Endothelial cell of umbilical vein (primary cell): ENCODE measurements around the gene ASXL2. TPM values are rescaled to one million over a fixed set of nuclear protein-coding genes. Genes with fewer than 3 reads are reported as not detected.

Source experiments
- BruUV-seq: library from RNA; stranded (reverse); fragments of 400-500 nt; replicated peaks from 2 replicates; lab custom pipeline; 2021; lab: Mats Ljungman, UMichigan
- CTCF ChIA-PET: fragments of 300-600, 350-600 bp; sonication (Branson Sonifier 250); formaldehyde crosslinking; loops from one replicate; lab custom pipeline; 2021; ENCODE audit warnings: antibody characterized with exemption, inconsistent platforms; lab: Charles Lee
- POLR2A ChIA-PET: fragments of 300-600, 350-600 bp; sonication (Branson Sonifier 250); formaldehyde crosslinking; loops from one replicate; lab custom pipeline; 2021; ENCODE audit warnings: antibody characterized with exemption, inconsistent platforms; lab: Charles Lee
- DNase-seq: peaks from one replicate; pipeline ENCODE4 v3.0.0-alpha.2; 2011; ENCODE audit warnings: low read depth, low spot score
- FAIRE-seq: peaks from 2 replicates; lab custom pipeline; 2011; peaks lifted over from hg19 to GRCh38; lab: Jason Lieb, UNC
- H2AFZ ChIP-seq: 2 replicates; pipeline ENCODE4 v1.6.0; 2012; ENCODE audit warnings: low read depth, low read length, control low read depth, inconsistent platforms
- H3K27ac ChIP-seq: 2 replicates; pipeline ENCODE4 v1.5.1; 2011; ENCODE audit warnings: low read depth, mild to moderate bottlenecking, control low read depth, low read length, moderate library complexity; ENCODE audit not compliant: insufficient read depth
- H3K27me3 ChIP-seq, 2 experiments: 2 replicates each; pipeline versions ENCODE4 v1.6.0 to v1.6.1; 2011; ENCODE audit warnings: low read length in 2 of 2, mixed read lengths in 1 of 2; ENCODE audit not compliant: control insufficient read depth in 2 of 2, insufficient read depth in 2 of 2
- H3K36me3 ChIP-seq, 2 experiments: 2 replicates in 1 of 2; 3 replicates in 1 of 2; pipeline ENCODE4 v1.5.1; 2011; ENCODE audit warnings: low read length in 2 of 2, mild to moderate bottlenecking in 1 of 2, moderate library complexity in 1 of 2; ENCODE audit not compliant: control insufficient read depth in 2 of 2, insufficient read depth in 2 of 2; ENCODE audit errors: extremely low read depth in 1 of 2
- H3K4me1 ChIP-seq: 3 replicates; pipeline ENCODE4 v1.5.1; 2011; ENCODE audit warnings: mild to moderate bottlenecking, low read length; ENCODE audit not compliant: control insufficient read depth, insufficient read depth; ENCODE audit errors: extremely low read depth
- H3K4me2 ChIP-seq: 2 replicates; pipeline ENCODE4 v1.6.1; 2011; ENCODE audit warnings: low read length, control low read depth, mixed read lengths; ENCODE audit not compliant: insufficient read depth
- H3K4me3 ChIP-seq, 3 experiments: fragments of 200-600 bp in 1 of 3; sonication (generic), shearing (Covaris generic) in 1 of 3; replicated peaks in 1 of 3; 2 replicates each; pipeline ENCODE4 v1.5.1; 2011 to 2016; ENCODE audit warnings: control low read depth in 3 of 3, low read length in 3 of 3, mild to moderate bottlenecking in 2 of 3, inconsistent platforms in 1 of 3, low read depth in 1 of 3, moderate library complexity in 1 of 3; ENCODE audit not compliant: insufficient read depth in 1 of 3
- H3K79me2 ChIP-seq: 2 replicates; pipeline ENCODE4 v1.6.0; 2012; ENCODE audit warnings: low read length, inconsistent platforms; ENCODE audit not compliant: control insufficient read depth, insufficient read depth
- H3K9ac ChIP-seq: replicated peaks from 2 replicates; pipeline ENCODE3; 2011; ENCODE audit warnings: low read length, control low read depth; ENCODE audit not compliant: insufficient read depth; ENCODE audit errors: extremely low read depth
- H3K9me1 ChIP-seq: replicated peaks from 3 replicates; pipeline ENCODE4 v1.6.0; 2011; ENCODE audit warnings: mild to moderate bottlenecking, low read length; ENCODE audit not compliant: control insufficient read depth, insufficient read depth; ENCODE audit errors: extremely low read depth
- H3K9me3 ChIP-seq: replicated peaks from 2 replicates; pipeline ENCODE4 v1.5.1; 2012; ENCODE audit warnings: low read length, inconsistent platforms; ENCODE audit not compliant: control insufficient read depth, insufficient read depth
- H4K20me1 ChIP-seq: replicated peaks from 2 replicates; pipeline ENCODE3; 2011; ENCODE audit warnings: mild to moderate bottlenecking, low read length; ENCODE audit not compliant: control insufficient read depth, insufficient read depth; ENCODE audit errors: extremely low read depth
- EZH2 ChIP-seq: IDR thresholded peaks from 2 replicates; pipeline ENCODE4 v1.6.1; 2012; ENCODE audit warnings: borderline replicate concordance, low read depth, mild to moderate bottlenecking, moderate library complexity, low read length, inconsistent platforms; ENCODE audit not compliant: severe bottlenecking
- FOS ChIP-seq: IDR thresholded peaks from 2 replicates; pipeline ENCODE4 v1.6.1; 2011; ENCODE audit warnings: mild to moderate bottlenecking, low read length, moderate library complexity, borderline replicate concordance; ENCODE audit not compliant: insufficient read depth
- GATA2 ChIP-seq: IDR thresholded peaks from 2 replicates; pipeline ENCODE4 v1.7.0; 2011; ENCODE audit warnings: low read depth, mild to moderate bottlenecking, moderate library complexity, mixed read lengths, low read length; ENCODE audit not compliant: insufficient read length, insufficient read depth
- JUN ChIP-seq: IDR thresholded peaks from 2 replicates; pipeline ENCODE4 v1.6.1; 2011; ENCODE audit warnings: borderline replicate concordance, low read depth; ENCODE audit not compliant: insufficient read length, insufficient read depth
- MYC ChIP-seq: IDR thresholded peaks from one replicate; pipeline ENCODE4 v1.6.1; 2011; ENCODE audit warnings: mild to moderate bottlenecking, low read depth, low read length
- POLR2A ChIP-seq: IDR thresholded peaks from 2 replicates; pipeline ENCODE4 v1.6.1; 2012; ENCODE audit warnings: low read depth, mild to moderate bottlenecking, control low read depth, low read length
- POLR2AphosphoS5 ChIP-seq: IDR thresholded peaks from 2 replicates; pipeline ENCODE4 v1.6.1; 2012; ENCODE audit warnings: low read depth, mild to moderate bottlenecking, control low read depth, low read length, moderate library complexity; ENCODE audit not compliant: insufficient read depth
- dilution Hi-C: fragments of 300-500 bp; cut with MboI; formaldehyde crosslinking; loops from one replicate; pipeline ENCODE4 v1.15.0; 2019; ENCODE audit warnings: low sequenced_read_pairs; ENCODE audit not compliant: extremely low pct_ligation_motif_present
- intact Hi-C: fragments of 100-400 bp; cut with micrococcal nuclease; formaldehyde crosslinking; loops from one replicate; pipeline ENCODE4 v1.10.0; 2022
- polyA plus RNA-seq, 4 experiments: library from polyadenylated mRNA; depleted of rRNA in 3 of 4; stranded (reverse) in 3 of 4; unstranded in 1 of 4; fragments of >200 nt; gene quantifications; 2 replicates each; pipeline versions ENCODE4 v1.2.1 to v1.2.3, GENCODE V29; 2011 to 2012; ENCODE audit warnings: missing spikeins in 1 of 4
- total RNA-seq: library from RNA; stranded (reverse); gene quantifications from 2 replicates; pipeline ENCODE4 v1.2.3, GENCODE V29; 2021
- TF ChIP-seq, protein P1 (sequence below), 2 donors: IDR thresholded peaks; 1 replicate in 1 of 2; 2 replicates in 1 of 2; pipeline ENCODE4 v1.5.1; 2011; ENCODE audit warnings: low read length in 2 of 2, mild to moderate bottlenecking in 2 of 2, moderate library complexity in 2 of 2, control low read depth in 1 of 2, inconsistent platforms in 1 of 2, low read depth in 1 of 2; ENCODE audit not compliant: insufficient read depth in 1 of 2; ENCODE audit errors: extremely low read depth in 1 of 2
- TF ChIP-seq, protein P2 (sequence below): IDR thresholded peaks from 2 replicates; pipeline ENCODE4 v1.6.1; 2011; ENCODE audit not compliant: insufficient read depth, insufficient read length

The ASXL2 gene
- total and polyA plus RNA-seq, 2 donors (not counting 3 experiments of a cell fraction or from before 2014, with no cell fraction given): 6.1 to 33.8 TPM

DNA sequence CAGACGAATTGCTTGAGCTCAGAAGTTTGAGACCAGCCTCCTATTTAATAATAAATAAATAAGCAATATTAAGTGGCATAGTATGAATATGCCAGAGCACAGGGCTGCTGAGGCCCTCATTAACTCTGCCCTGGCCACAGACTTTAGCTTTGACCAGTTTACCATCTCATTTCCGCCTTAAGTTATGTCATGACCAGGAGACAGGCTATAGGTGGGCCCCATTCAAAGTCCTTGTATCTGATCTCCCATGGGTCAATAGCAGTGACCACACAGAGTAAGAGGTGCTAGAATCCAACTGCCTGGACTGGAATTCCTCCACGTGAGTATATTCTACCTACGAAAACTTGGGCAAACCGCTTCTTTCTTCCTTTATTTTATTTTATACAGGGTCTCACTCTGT is 13.4 kb upstream of the ASXL2 start:
- BruUV-seq: no TSS peak
- Histone ChIP-seq H3K4me3 (no peak overlapping the region), H3K79me2 (no peaks in the 10 kb centered on the region), H3K9me1 (no peaks in the 10 kb centered on the region), H4K20me1 (no peaks in the 10 kb centered on the region), H2AFZ (no peak overlapping the region), H3K9ac (no peak overlapping the region), H3K9me3 (no peaks in the 10 kb centered on the region), H3K4me2 (no peak overlapping the region), H3K4me1 (no peaks in the 10 kb centered on the region), H3K27me3 (peaks cover 0 to 2% of the 10 kb centered on the region in 2 experiments), H3K27ac (no peak overlapping the region), H3K36me3 (no peaks in the 10 kb centered on the region)
- no peak for TF ChIP-seq GATA2
- TF ChIP-seq FOS: no peak
- no peak for TF ChIP-seq POLR2AphosphoS5
- TF ChIP-seq, protein P1, sequence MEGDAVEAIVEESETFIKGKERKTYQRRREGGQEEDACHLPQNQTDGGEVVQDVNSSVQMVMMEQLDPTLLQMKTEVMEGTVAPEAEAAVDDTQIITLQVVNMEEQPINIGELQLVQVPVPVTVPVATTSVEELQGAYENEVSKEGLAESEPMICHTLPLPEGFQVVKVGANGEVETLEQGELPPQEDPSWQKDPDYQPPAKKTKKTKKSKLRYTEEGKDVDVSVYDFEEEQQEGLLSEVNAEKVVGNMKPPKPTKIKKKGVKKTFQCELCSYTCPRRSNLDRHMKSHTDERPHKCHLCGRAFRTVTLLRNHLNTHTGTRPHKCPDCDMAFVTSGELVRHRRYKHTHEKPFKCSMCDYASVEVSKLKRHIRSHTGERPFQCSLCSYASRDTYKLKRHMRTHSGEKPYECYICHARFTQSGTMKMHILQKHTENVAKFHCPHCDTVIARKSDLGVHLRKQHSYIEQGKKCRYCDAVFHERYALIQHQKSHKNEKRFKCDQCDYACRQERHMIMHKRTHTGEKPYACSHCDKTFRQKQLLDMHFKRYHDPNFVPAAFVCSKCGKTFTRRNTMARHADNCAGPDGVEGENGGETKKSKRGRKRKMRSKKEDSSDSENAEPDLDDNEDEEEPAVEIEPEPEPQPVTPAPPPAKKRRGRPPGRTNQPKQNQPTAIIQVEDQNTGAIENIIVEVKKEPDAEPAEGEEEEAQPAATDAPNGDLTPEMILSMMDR (IDR thresholded peaks at IDR 0.05; ENCODE audit: extremely low read depth in 1 of 2, insufficient read depth in 1 of 2, low read depth in 1 of 2, low read length in 2 of 2): no peak
- TF ChIP-seq MYC: no peak
- TF ChIP-seq, protein P2, sequence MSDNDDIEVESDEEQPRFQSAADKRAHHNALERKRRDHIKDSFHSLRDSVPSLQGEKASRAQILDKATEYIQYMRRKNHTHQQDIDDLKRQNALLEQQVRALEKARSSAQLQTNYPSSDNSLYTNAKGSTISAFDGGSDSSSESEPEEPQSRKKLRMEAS: no peak
- no peak for TF ChIP-seq JUN
- no peak for TF ChIP-seq EZH2
- no peak for TF ChIP-seq POLR2A
- intact Hi-C loops (no loop called here), dilution Hi-C loops (no loop called here)
- ChIA-PET POLR2A (no interaction called here), CTCF (no interaction called here)
- no peak for DNase-seq
- FAIRE-seq: no peak
